HG03095 (cell line): ENCODE results near the gene NDUFC1.

Experiments used
- ATAC-seq: cut with Tn5 transposase; IDR thresholded peaks from one replicate; pipeline ENCODE4 v1.9.1; 2021; ENCODE audit warnings: moderate library complexity; ENCODE audit not compliant: unreplicated experiment

The NDUFC1 gene

GRCh38 chr4:139253046-139253445, 49.2 kb downstream of the NDUFC1 start:
- no peak for ATAC-seq

DNA sequence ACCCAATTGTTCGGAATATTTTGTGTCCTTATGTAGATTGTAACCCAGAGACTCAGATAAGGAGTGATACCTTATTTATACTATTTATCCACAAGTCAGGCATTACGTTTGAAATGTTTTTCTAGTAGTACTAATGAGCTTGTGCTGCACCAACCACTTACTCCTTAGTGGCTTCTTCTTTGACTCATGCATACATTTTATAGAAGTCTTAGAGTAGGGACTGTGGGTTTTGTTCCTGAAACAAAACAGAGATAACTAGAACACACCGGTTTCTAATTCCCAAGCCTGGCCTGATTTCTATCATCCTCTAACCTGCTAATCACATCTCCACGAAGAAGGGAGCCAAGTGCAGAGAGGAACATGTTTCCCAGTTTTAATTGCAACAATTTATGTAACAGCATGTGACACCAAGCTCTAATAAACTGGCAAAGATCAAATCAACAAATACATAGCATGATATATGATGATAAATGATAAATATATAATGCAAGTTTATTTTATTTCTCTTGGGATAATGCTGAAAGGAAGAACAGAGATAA, 54.5 kb downstream of the NDUFC1 start:
- ATAC-seq = no peak

GRCh38 chr4:139247241-139247640, 55.0 kb downstream of the NDUFC1 start:
- ATAC-seq = no peak

- ATAC-seq = no peak
Observed at GRCh38 chr4:139246166-139246565, 56.1 kb downstream of the NDUFC1 start.

DNA sequence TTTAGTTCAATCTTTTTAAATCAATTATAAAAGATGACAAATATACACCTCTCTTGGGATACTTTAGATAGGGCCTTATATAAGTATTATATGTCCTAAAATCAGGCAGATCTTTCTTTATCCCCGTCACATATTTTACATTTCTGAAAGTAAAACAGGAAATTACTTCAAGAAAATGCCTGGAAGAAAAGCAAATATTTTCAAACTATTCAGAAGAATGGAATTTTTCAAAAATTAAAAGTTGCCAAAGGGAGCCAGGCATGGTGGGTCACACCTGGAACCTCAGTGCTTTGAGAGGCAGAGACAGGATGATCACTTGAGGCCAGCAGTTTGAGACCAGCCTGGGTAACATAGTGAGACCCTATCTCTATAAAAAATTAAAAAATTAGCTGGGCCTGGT, 56.7 kb downstream of the NDUFC1 start:
- no peak for ATAC-seq

DNA sequence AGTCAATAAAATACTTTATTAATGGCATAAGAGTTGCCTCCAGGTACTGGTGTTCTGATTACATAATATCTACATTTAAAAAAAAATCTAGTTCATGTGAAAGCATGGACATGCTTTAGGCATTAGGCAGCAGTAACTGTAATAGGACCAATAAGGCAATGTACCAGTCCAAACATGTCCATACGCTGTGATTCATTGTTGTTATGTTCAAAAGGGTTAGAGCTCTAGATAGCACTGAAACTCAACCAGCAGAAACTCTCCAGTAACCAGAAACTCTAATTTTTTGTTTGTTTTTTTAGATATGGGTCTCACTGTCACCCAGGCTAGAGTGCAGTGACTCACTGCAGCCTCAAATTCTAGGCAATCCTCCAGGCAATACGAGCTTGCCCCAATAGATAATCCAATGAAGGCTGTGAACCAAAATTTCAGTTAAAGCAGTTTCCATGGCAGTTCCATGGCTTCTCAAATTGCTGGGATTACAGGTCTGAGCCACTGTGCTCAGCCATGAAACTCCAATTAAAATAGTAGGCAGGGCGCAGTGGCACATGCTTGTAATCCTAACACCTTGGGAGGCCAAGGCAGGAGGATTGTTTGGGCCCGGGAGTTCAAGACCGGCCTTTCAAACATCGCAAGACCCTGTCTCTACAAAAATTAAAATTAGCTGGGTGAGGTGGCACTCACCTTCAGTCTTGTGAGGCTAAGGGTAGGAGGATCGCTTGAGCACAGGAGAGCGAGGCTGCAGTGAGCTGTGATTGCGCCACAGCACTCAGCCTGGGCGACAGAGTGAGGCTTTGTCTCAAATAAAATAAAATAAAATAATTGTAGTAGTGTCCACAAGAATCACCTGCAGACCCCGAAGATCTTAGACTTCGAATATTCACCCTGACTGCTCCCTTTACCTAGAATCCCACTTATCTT, 58.6 kb downstream of the NDUFC1 start:
- ATAC-seq = no peak

- ATAC-seq = no peak
Observed at GRCh38 chr4:139242511-139243051, 59.7 kb downstream of the NDUFC1 start.

DNA sequence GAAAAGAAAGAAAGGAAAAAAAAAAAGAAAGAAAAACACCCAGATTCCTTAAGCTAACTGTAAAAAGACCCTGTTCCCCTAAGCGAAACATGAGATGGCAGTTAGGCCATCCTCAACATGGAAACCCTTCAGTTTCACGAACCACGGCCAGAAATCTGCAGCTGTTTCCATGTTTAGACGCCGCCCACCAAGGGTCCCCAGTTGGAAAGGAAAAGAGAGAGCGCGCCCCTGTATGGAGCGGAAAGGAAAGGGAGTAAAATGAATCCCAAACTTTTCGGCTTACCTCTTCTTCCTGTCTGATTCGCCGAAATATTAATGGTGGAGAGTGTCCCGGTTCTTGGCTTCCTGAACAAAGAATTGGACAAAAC, 60.5 kb downstream of the NDUFC1 start:
- no peak for ATAC-seq

- ATAC-seq = no peak
Observed at GRCh38 chr4:139241086-139241783, 61.0 kb downstream of the NDUFC1 start.
